ENCODE results near the gene ART3. TPM values are rescaled to one million over a fixed set of nuclear protein-coding genes. Genes with fewer than 3 reads are reported as not detected.
A peak's percentile ranks its signal among the peaks of the same experiment; 100 is the strongest.

ART3 gene
- total RNA-seq, 1 experiment from 2014 or later = not detected

GRCh38 chr4:76147454-76148141 is 73.1 kb downstream of the ART3 start:
- no TSS peak for BruUV-seq (replicated peaks)
- H3K27me3 Mint-ChIP-seq (ENCODE audit: insufficient read depth, unreplicated experiment) = no peaks in the 10 kb centered on the region
- intact Hi-C loops (cut with micrococcal nuclease) = loop anchor here (5.0 kb wide), 1 partner anchor 160 kb away; no protein-coding TSS in a partner anchor

GRCh38 chr4:76148142-76148865 is 73.8 kb downstream of the ART3 start, which contains the start of gene NUP54:
TSS of gene NUP54 (minus strand) at chr4:76148397. CDS start at chr4:76148374, 23 bp downstream.
- H3K36me3 Mint-ChIP-seq (ENCODE audit: insufficient read depth, unreplicated experiment) = peaks cover 11% of the 10 kb centered on the region
- no peaks in the 10 kb centered on the region for H3K27me3 Mint-ChIP-seq (ENCODE audit: insufficient read depth, unreplicated experiment)
- ChIA-PET CTCF (interaction anchor here (0.7 to 1.3 kb wide), 4 partner anchors 31 to 283 kb away, joined by 3 to 4 read pairs (median 3); no protein-coding TSS in a partner anchor), POLR2A (interaction anchor here (0.6 to 5.3 kb wide), 31 partner anchors 9 to 927 kb away, joined by 3 to 60 read pairs (median 4); partner anchors contain the start of genes CCNI, SCARB2, SDAD1 and SHROOM3)
- peaks cover 12% of the 10 kb centered on the region for H3K4me1 Mint-ChIP-seq (ENCODE audit: insufficient read depth, unreplicated experiment)
- no peak for TF ChIP-seq CTCF (IDR thresholded peaks at IDR 0.05; ENCODE audit: unreplicated experiment)
- peak within 1 kb of the TSS; percentile 98 for H3K4me3 Mint-ChIP-seq (ENCODE audit: unreplicated experiment)
- H3K27ac Mint-ChIP-seq (ENCODE audit: low read depth, unreplicated experiment) = peak within 1 kb of the TSS; percentile 98
- peak; percentile 94 for DNase-seq (ENCODE audit: unreplicated experiment)
- H3K9me3 Mint-ChIP-seq (ENCODE audit: unreplicated experiment) = no peaks in the 10 kb centered on the region
- no TSS peak for BruUV-seq (replicated peaks)
- intact Hi-C loops (cut with micrococcal nuclease) = loop anchor here (5.0 kb wide), 1 partner anchor 161 kb away; no protein-coding TSS in a partner anchor

More at GRCh38 chr4:76147454-76148141, 73.1 kb downstream of the ART3 start:
- H3K4me3 Mint-ChIP-seq (ENCODE audit: unreplicated experiment) = peak overlapping the region; percentile 98
- ChIA-PET CTCF (interaction anchor here (0.5 to 1.1 kb wide), 2 partner anchors 109 to 283 kb away, joined by 3 to 4 read pairs; no protein-coding TSS in a partner anchor), POLR2A (interaction anchor here (0.8 to 5.3 kb wide), 22 partner anchors 9 to 928 kb away, joined by 3 to 60 read pairs (median 5); partner anchors contain the start of genes CCNI, SCARB2, SDAD1 and STBD1)
- peak; percentile 87 for DNase-seq (ENCODE audit: unreplicated experiment)
- H3K27ac Mint-ChIP-seq (ENCODE audit: low read depth, unreplicated experiment) = peak overlapping the region; percentile 98
- H3K36me3 Mint-ChIP-seq (ENCODE audit: insufficient read depth, unreplicated experiment) = peaks cover 18% of the 10 kb centered on the region
- no peaks in the 10 kb centered on the region for H3K9me3 Mint-ChIP-seq (ENCODE audit: unreplicated experiment)
- TF ChIP-seq CTCF (IDR thresholded peaks at IDR 0.05; ENCODE audit: unreplicated experiment) = no peak
- H3K4me1 Mint-ChIP-seq (ENCODE audit: insufficient read depth, unreplicated experiment) = peaks cover 12% of the 10 kb centered on the region

GRCh38 chr4:76153356-76153755 is 78.8 kb downstream of the ART3 start:
- BruUV-seq (replicated peaks) = no TSS peak
- Mint-ChIP-seq H3K9me3 (ENCODE audit: unreplicated experiment) (peaks cover 8% of the 10 kb centered on the region), H3K4me1 (ENCODE audit: insufficient read depth, unreplicated experiment) (peaks cover 6% of the 10 kb centered on the region), H3K27ac (ENCODE audit: low read depth, unreplicated experiment) (no peak overlapping the region), H3K36me3 (ENCODE audit: insufficient read depth, unreplicated experiment) (peaks cover 8% of the 10 kb centered on the region), H3K27me3 (ENCODE audit: insufficient read depth, unreplicated experiment) (no peaks in the 10 kb centered on the region), H3K4me3 (ENCODE audit: unreplicated experiment) (no peak overlapping the region)
- CTCF ChIA-PET = no interaction called here
- intact Hi-C loops (cut with micrococcal nuclease) = no loop called here
- POLR2A ChIA-PET = no interaction called here
- DNase-seq (ENCODE audit: unreplicated experiment) = no peak
- no peak for TF ChIP-seq CTCF (IDR thresholded peaks at IDR 0.05; ENCODE audit: unreplicated experiment)

- no peak for TF ChIP-seq CTCF (IDR thresholded peaks at IDR 0.05; ENCODE audit: unreplicated experiment)
These were observed 81.5 kb downstream of the ART3 start for GRCh38 chr4:76155979-76156378.

More at GRCh38 chr4:76155979-76156378, 81.5 kb downstream of the ART3 start:
- H3K4me1 Mint-ChIP-seq (ENCODE audit: insufficient read depth, unreplicated experiment) = no peaks in the 10 kb centered on the region
- DNase-seq (ENCODE audit: unreplicated experiment) = no peak
- H3K9me3 Mint-ChIP-seq (ENCODE audit: unreplicated experiment) = peaks cover 8% of the 10 kb centered on the region
- CTCF ChIA-PET = interaction anchor here (0.9 to 1.4 kb wide), 3 partner anchors 22 to 349 kb away, joined by 3 to 6 read pairs (median 4); no protein-coding TSS in a partner anchor
- POLR2A ChIA-PET = interaction anchor here (0.9 to 2.1 kb wide), 4 partner anchors 8 to 25 kb away, joined by 3 to 10 read pairs (median 4); partner anchors contain the start of gene NUP54
- no peak overlapping the region for H3K27ac Mint-ChIP-seq (ENCODE audit: low read depth, unreplicated experiment)
- BruUV-seq (replicated peaks) = no TSS peak
- H3K4me3 Mint-ChIP-seq (ENCODE audit: unreplicated experiment) = no peak overlapping the region
- peaks cover 23% of the 10 kb centered on the region for H3K36me3 Mint-ChIP-seq (ENCODE audit: insufficient read depth, unreplicated experiment)
- intact Hi-C loops (cut with micrococcal nuclease) = no loop called here
- no peaks in the 10 kb centered on the region for H3K27me3 Mint-ChIP-seq (ENCODE audit: insufficient read depth, unreplicated experiment)

All from MCF 10A (cell line).